Coronary artery (tissue), 2 donors: Measurements from ENCODE around the gene ZNF148.

Source experiments
- DNase-seq: peaks from one replicate; pipeline ENCODE4 v3.0.0-alpha.2; 2017; ENCODE audit warnings: low spot score
- H3K27ac ChIP-seq, 2 donors: fragments of 200-600 bp; sonication (generic); one replicate each; pipeline ENCODE4 v1.5.1; 2016 to 2019
- H3K4me3 ChIP-seq: fragments of 200-600 bp; sonication (generic); 2 replicates; pipeline ENCODE4 v1.5.1; 2016; ENCODE audit warnings: mild to moderate bottlenecking, moderate library complexity
- CTCF ChIP-seq: fragments of 200-600 bp; sonication (generic); IDR thresholded peaks from one replicate; pipeline ENCODE4 v1.5.1; 2019; ENCODE audit warnings: antibody characterized with exemption

Gene ZNF148

DNA sequence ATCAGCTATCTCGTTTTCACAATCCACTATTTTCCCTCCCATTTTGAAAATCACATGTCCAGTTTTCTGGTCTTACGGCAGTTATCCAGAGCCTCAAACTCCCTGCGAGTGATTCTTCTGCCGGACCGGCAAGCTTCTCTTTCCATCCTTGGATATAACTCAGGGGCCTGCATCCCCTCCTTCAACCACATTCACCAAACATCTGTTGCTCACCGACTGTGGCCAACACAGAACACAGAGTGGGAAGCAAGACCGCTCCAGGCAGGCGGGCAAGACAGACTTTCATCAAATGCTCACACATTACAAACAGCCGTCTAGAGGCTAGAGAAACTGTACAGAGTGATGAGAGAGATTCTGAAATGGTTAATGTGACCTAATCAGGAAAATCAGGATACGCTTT, 154.9 kb downstream of the ZNF148 start:
- no peak for TF ChIP-seq CTCF
- no peak for DNase-seq
- Histone ChIP-seq H3K27ac (no peak overlapping the region), H3K4me3 (no peak overlapping the region)

GRCh38 chr3:125219261-125219701, 155.8 kb downstream of the ZNF148 start:
- Histone ChIP-seq H3K27ac (no peak overlapping the region), H3K4me3 (no peak overlapping the region)
- TF ChIP-seq CTCF = no peak
- DNase-seq = no peak

DNA sequence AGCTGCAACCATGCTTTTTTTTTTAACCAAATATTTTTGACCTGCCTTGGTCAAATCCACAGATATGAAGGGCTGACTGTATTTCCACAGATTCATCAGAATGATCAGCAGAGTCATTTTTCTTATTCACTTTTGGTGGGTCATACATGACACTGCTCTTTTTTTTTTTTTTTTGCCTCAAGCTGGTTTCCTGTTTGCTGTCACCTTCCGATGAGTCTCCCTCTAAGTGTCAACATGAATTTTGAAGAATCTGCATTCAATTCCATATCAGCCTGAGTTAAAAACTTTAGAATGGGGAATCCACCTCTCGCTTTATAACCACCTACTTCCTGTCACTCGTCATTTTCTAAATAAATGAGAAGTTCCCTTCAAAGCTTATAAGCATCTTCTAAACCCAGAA, 160.4 kb downstream of the ZNF148 start:
- TF ChIP-seq CTCF = no peak
- H3K4me3 ChIP-seq = no peak overlapping the region
- no peak overlapping the region for H3K27ac ChIP-seq
- DNase-seq = no peak

DNA sequence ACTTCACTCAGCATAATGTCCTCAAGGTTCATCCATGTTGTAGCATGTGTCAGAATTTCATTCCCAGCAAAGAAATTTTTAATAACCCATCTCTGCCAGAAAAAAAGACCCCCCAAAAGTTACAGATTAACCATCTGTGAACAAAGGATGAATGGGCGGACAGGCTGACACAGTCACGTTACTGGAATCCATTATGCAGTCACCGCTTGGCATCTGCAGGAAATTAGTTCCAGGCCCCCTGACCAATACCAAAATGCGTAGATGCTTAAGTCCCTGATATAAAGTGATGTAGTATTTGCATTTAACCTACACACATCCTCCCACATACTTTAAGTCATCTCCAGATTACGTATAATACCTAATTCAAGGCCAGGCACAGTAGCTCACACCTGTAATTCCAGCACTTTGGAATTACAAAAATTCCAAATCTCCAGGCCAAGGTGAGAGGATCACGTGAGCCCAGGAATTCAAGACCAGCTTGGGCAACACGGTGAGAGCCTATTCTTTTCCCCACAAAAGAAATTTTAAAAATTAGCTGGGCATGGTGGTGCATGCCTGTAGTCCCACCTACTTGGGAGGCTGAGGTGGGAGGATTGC, 161.1 kb downstream of the ZNF148 start:
- no peak for TF ChIP-seq CTCF
- no peak for DNase-seq
- no peak overlapping the region for H3K27ac ChIP-seq

DNA sequence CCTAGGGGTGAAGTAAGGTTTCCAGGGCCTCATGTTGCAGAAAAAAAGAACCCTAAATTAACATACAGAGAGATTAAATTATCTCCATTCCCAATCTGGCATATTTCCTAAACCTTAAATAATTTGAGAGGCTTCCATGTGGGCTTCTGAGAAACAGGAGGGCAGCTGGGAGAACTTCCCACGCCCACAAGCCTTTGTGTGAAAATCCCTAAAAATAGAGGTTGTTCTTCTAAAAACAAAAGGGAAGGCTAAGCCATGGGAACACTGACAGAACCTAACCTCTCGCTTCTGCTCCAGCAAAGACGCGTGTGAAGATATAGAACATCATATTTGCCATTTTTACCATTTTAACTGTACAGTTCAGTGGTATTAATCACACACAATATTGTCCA, 161.8 kb downstream of the ZNF148 start:
- no peak for TF ChIP-seq CTCF
- no peak overlapping the region for H3K27ac ChIP-seq
- DNase-seq = no peak
- no peak overlapping the region for H3K4me3 ChIP-seq

More for the DNA sequence above, 161.1 kb downstream of the ZNF148 start:
- H3K4me3 ChIP-seq = no peak overlapping the region

GRCh38 chr3:125212509-125213363, 162.4 kb downstream of the ZNF148 start, which contains the start of gene SLC12A8:
TSS of gene SLC12A8 (minus strand) at chr3:125212748. CDS start at chr3:125211349, 1,399 bp downstream.
- no peak for DNase-seq

More at GRCh38 chr3:125212509-125213363, 162.4 kb downstream of the ZNF148 start, which contains the start of gene SLC12A8:
- H3K4me3 ChIP-seq = peak within 1 kb of the TSS; percentile 67
- H3K27ac ChIP-seq = no peak within 1 kb of the TSS
- TF ChIP-seq CTCF = no peak
